Activated CD8-positive, alpha-beta memory T cell treated with anti-CD3 and anti-CD28 coated beads, Interleukin-2, amount 50 U/mL, for 48 hours (primary cell): Measurements from ENCODE around the gene DLGAP4.

Experiments used
- DNase-seq: peaks from one replicate; pipeline ENCODE4 v3.0.0-alpha.2; 2020

The DLGAP4 gene

GRCh38 chr20:36386236-36386635 lies 80.1 kb downstream of the DLGAP4 start:
- no peak for DNase-seq

- DNase-seq = no peak
Observed at GRCh38 chr20:36390269-36390668, 84.1 kb downstream of the DLGAP4 start.

GRCh38 chr20:36390719-36391415 lies 84.7 kb downstream of the DLGAP4 start:
- DNase-seq = no peak

- DNase-seq = no peak
Observed at GRCh38 chr20:36391456-36391855, 85.3 kb downstream of the DLGAP4 start.

GRCh38 chr20:36391955-36392354 lies 85.8 kb downstream of the DLGAP4 start:
- no peak for DNase-seq

- DNase-seq = no peak
Observed at GRCh38 chr20:36392989-36393388, 86.8 kb downstream of the DLGAP4 start.

GRCh38 chr20:36394340-36394965 lies 88.3 kb downstream of the DLGAP4 start:
- no peak for DNase-seq

GRCh38 chr20:36396340-36396739 lies 90.2 kb downstream of the DLGAP4 start:
- DNase-seq = no peak

- no peak for DNase-seq
Observed at GRCh38 chr20:36396847-36397630, 90.9 kb downstream of the DLGAP4 start.

GRCh38 chr20:36398515-36398914 lies 92.4 kb downstream of the DLGAP4 start:
- no peak for DNase-seq

GRCh38 chr20:36399147-36399968 lies 93.2 kb downstream of the DLGAP4 start:
- peak; percentile 70 for DNase-seq

GRCh38 chr20:36399969-36400545 lies 93.9 kb downstream of the DLGAP4 start:
- DNase-seq = no peak

- DNase-seq = no peak
Observed at GRCh38 chr20:36400909-36401735, 95.0 kb downstream of the DLGAP4 start.

- no peak for DNase-seq
Observed at GRCh38 chr20:36402708-36403107, 96.6 kb downstream of the DLGAP4 start.

- DNase-seq = no peak
Observed at GRCh38 chr20:36404435-36404978, 98.4 kb downstream of the DLGAP4 start.

GRCh38 chr20:36405255-36405654 lies 99.1 kb downstream of the DLGAP4 start:
- DNase-seq = no peak

GRCh38 chr20:36407199-36407733 lies 101.1 kb downstream of the DLGAP4 start:
- DNase-seq = no peak

GRCh38 chr20:36408219-36408618 lies 102.1 kb downstream of the DLGAP4 start:
- DNase-seq = no peak

- DNase-seq = no peak
Observed at GRCh38 chr20:36411861-36412454, 105.8 kb downstream of the DLGAP4 start.

GRCh38 chr20:36415475-36416002 lies 109.4 kb downstream of the DLGAP4 start:
- no peak for DNase-seq
